HepG2 (cell line): ENCODE measurements around the gene EPSTI1. TPM values are rescaled to one million over a fixed set of nuclear protein-coding genes. Genes with fewer than 3 reads are reported as not detected.

ENCODE experiments used
- ATAC-seq: fragments of 200-7000 bp; cut with Tn5 transposase; 3 replicates; pipeline ENCODE4 v1.9.1; 2020; ENCODE audit warnings: mild to moderate bottlenecking, moderate library complexity
- BruUV-seq: library from RNA; stranded (reverse); fragments of 400-500 nt; replicated peaks from 2 replicates; lab custom pipeline; 2021; lab: Mats Ljungman, UMichigan
- CTCF ChIA-PET: fragments of 300-600 bp; formaldehyde crosslinking; extraction: SDS; loops from one replicate; lab custom pipeline; 2021; ENCODE audit warnings: low total read pairs, inconsistent platforms, low intra/inter-chr PET ratio; lab: Yijun Ruan, JAX
- POLR2A ChIA-PET: fragments of 350-600 bp; sonication (Branson Sonifier 250); formaldehyde crosslinking; loops from one replicate; lab custom pipeline; 2020; ENCODE audit warnings: antibody characterized with exemption, inconsistent platforms; lab: Yijun Ruan, JAX
- DNase-seq: peaks from one replicate; pipeline ENCODE4 v3.0.0-alpha.2; 2015; ENCODE audit warnings: low spot score
- FAIRE-seq: peaks from 3 replicates; lab custom pipeline; 2011; peaks lifted over from hg19 to GRCh38; lab: Jason Lieb, UNC
- H2AFZ ChIP-seq: one replicate; pipeline ENCODE4 v1.6.1; 2011; ENCODE audit warnings: low read length, inconsistent platforms
- H3K27ac ChIP-seq: fragments of 300-600 bp; 3 replicates; pipeline ENCODE4 v1.8.0; 2011; ENCODE audit warnings: mixed run types, mild to moderate bottlenecking, mixed read lengths, low read length, inconsistent platforms; ENCODE audit not compliant: insufficient read depth; ENCODE audit errors: extremely low read length
- H3K27me3 ChIP-seq, 2 experiments: fragments of 200-600 bp in 1 of 2; 2 replicates in 1 of 2; 3 replicates in 1 of 2; pipeline versions ENCODE4 v1.6.0 to v1.8.0; 2011; ENCODE audit warnings: low read length in 2 of 2, mild to moderate bottlenecking in 2 of 2, moderate library complexity in 2 of 2, inconsistent platforms in 1 of 2; ENCODE audit not compliant: insufficient read depth in 2 of 2, control insufficient read depth in 1 of 2
- H3K36me3 ChIP-seq, 2 experiments: fragments of 200-600 bp in 1 of 2; replicated peaks in 1 of 2; 2 replicates in 1 of 2; 3 replicates in 1 of 2; pipeline versions ENCODE4 v1.5.1 to v1.8.0; 2011; ENCODE audit warnings: low read length in 2 of 2, inconsistent platforms in 1 of 2; ENCODE audit not compliant: insufficient read depth in 2 of 2, control insufficient read depth in 1 of 2
- H3K4me1 ChIP-seq: 2 replicates; pipeline ENCODE4 v1.5.1; 2012; ENCODE audit warnings: low read length, inconsistent platforms; ENCODE audit not compliant: insufficient read depth
- H3K4me2 ChIP-seq: 2 replicates; pipeline ENCODE4 v1.6.0; 2011; ENCODE audit warnings: low read depth, low read length, inconsistent platforms
- H3K4me3 ChIP-seq, 3 experiments: fragments of 200-600 bp in 1 of 3; sonication (generic), shearing (Covaris generic) in 1 of 3; replicated peaks in 1 of 3; 2 replicates each; pipeline ENCODE4 v1.5.1; 2011 to 2016; ENCODE audit warnings: low read length in 3 of 3, inconsistent platforms in 2 of 3, low read depth in 2 of 3, mild to moderate bottlenecking in 2 of 3, control low read depth in 1 of 3, mixed read lengths in 1 of 3; ENCODE audit not compliant: insufficient read depth in 1 of 3
- H3K79me2 ChIP-seq: one replicate; pipeline ENCODE4 v1.6.1; 2011; ENCODE audit warnings: low read length, inconsistent platforms; ENCODE audit not compliant: insufficient read depth
- H3K9ac ChIP-seq: 2 replicates; pipeline ENCODE4 v1.6.0; 2011; ENCODE audit warnings: mild to moderate bottlenecking, low read depth, low read length, inconsistent platforms; ENCODE audit not compliant: insufficient read depth
- H3K9me3 ChIP-seq: 2 replicates; pipeline ENCODE4 v1.5.1; 2012; ENCODE audit warnings: mild to moderate bottlenecking, low read length
- H4K20me1 ChIP-seq: 2 replicates; pipeline ENCODE4 v1.6.0; 2011; ENCODE audit warnings: inconsistent platforms, mild to moderate bottlenecking, low read length, moderate library complexity; ENCODE audit not compliant: insufficient read depth
- BCLAF1 ChIP-seq: fragments of 450-650 bp; IDR thresholded peaks from 2 replicates; pipeline ENCODE4 v1.6.1; 2017; ENCODE audit warnings: mild to moderate bottlenecking
- CCDC6 ChIP-seq: sonication (generic); formaldehyde crosslinking; IDR thresholded peaks from 2 replicates; pipeline ENCODE4 v1.8.1; 2022; ENCODE audit warnings: mild to moderate bottlenecking, missing genetic modification reagents, moderate library complexity
- CEBPB ChIP-seq: IDR thresholded peaks from 2 replicates; pipeline ENCODE4 v1.6.1; 2011; ENCODE audit warnings: low read depth, low read length, improper control_type of control experiment, borderline replicate concordance
- GTF2F1 ChIP-seq: fragments of 150-350 bp; IDR thresholded peaks from 2 replicates; pipeline ENCODE4 v1.6.1; 2014; ENCODE audit warnings: low read length
- HOXA9 ChIP-seq: sonication (generic); formaldehyde crosslinking; IDR thresholded peaks from 2 replicates; pipeline ENCODE4 v1.8.1; 2022; ENCODE audit warnings: missing genetic modification reagents, mild to moderate bottlenecking, moderate library complexity, borderline replicate concordance
- MIER3 ChIP-seq: IDR thresholded peaks from 2 replicates; pipeline ENCODE4 v1.6.1; 2016; ENCODE audit warnings: missing compliant biosample characterization, borderline replicate concordance
- RORA ChIP-seq: sonication (generic); formaldehyde crosslinking; IDR thresholded peaks from 2 replicates; pipeline ENCODE4 v1.5.0; 2020; ENCODE audit warnings: mild to moderate bottlenecking, missing genetic modification reagents, moderate library complexity
- SRF ChIP-seq: IDR thresholded peaks from 2 replicates; pipeline ENCODE4 v1.6.1; 2011; ENCODE audit warnings: mild to moderate bottlenecking, low read depth, low read length, moderate library complexity
- XBP1 ChIP-seq: sonication (generic); formaldehyde crosslinking; IDR thresholded peaks from 2 replicates; pipeline ENCODE4 v1.5.0; 2020; ENCODE audit warnings: missing genetic modification reagents
- YY1 ChIP-seq: IDR thresholded peaks from 2 replicates; pipeline ENCODE4 v1.6.1; 2011; ENCODE audit warnings: low read length, low read depth, moderate library complexity, mild to moderate bottlenecking; ENCODE audit not compliant: insufficient read depth, insufficient replicate concordance
- ZFP1 ChIP-seq: IDR thresholded peaks from 2 replicates; pipeline ENCODE4 v1.6.1; 2016
- ZFP91 ChIP-seq: sonication (generic); formaldehyde crosslinking; IDR thresholded peaks from 2 replicates; pipeline ENCODE4 v1.9.0; 2022; ENCODE audit warnings: missing genetic modification reagents, mild to moderate bottlenecking, borderline replicate concordance
- ZNF121 ChIP-seq: sonication (generic); formaldehyde crosslinking; IDR thresholded peaks from 2 replicates; pipeline ENCODE4 v1.5.0; 2020; ENCODE audit warnings: mild to moderate bottlenecking, missing genetic modification reagents
- ZNF354B ChIP-seq: sonication (generic); formaldehyde crosslinking; IDR thresholded peaks from 2 replicates; pipeline ENCODE4 v1.8.0; 2022; ENCODE audit warnings: mild to moderate bottlenecking, missing genetic modification reagents
- ZNF576 ChIP-seq: sonication (generic); formaldehyde crosslinking; IDR thresholded peaks from 2 replicates; pipeline ENCODE4 v1.4.0; 2020; ENCODE audit warnings: mild to moderate bottlenecking, missing genetic modification reagents
- ZNF614 ChIP-seq: IDR thresholded peaks from 2 replicates; pipeline ENCODE4 v1.6.1; 2018; ENCODE audit warnings: missing biosample characterization, missing genetic modification reagents, inconsistent platforms, borderline replicate concordance
- WGBS: methylation state at CpG from one replicate; pipeline ENCODE4 v1.1.6; 2017; ENCODE audit warnings: low lambda C conversion rate; 5-methylcytosine and 5-hydroxymethylcytosine counted together
- in situ Hi-C: cut with HindIII; loops from 2 replicates; pipeline ENCODE4 v1.10.0; 2017; ENCODE audit warnings: low pct_unique_long_range_greater_than_20kb; ENCODE audit not compliant: extremely low pct_ligation_motif_present
- intact Hi-C: fragments of 100-400 bp; cut with micrococcal nuclease; formaldehyde crosslinking; loops from one replicate; pipeline ENCODE4 v1.10.0; 2022; ENCODE audit not compliant: unreplicated experiment
- polyA plus RNA-seq, 8 experiments: library from polyadenylated mRNA; depleted of rRNA in 3 of 8; stranded (reverse) in 7 of 8; unstranded in 1 of 8; fragments of >200 nt; fragmentation: Illumina TruSeq in 4 of 8; extraction: Trizol in 4 of 8; gene quantifications; 2 replicates each; pipeline versions ENCODE4 v1.2.1 to v1.2.3, GENCODE V29; 2011 to 2016; ENCODE audit warnings: low read depth in 4 of 8, missing spikeins in 1 of 8, mixed read lengths in 1 of 8; ENCODE audit not compliant: insufficient read depth in 1 of 8
- total RNA-seq, 5 experiments: library from RNA; depleted of rRNA; stranded (reverse); fragments of >200 nt; fragmentation: Illumina TruSeq; extraction: Trizol; gene quantifications; 2 replicates each; pipeline ENCODE4 v1.2.3, GENCODE V29; 2016; ENCODE audit warnings: low read depth in 1 of 5

Gene EPSTI1
- total and polyA plus RNA-seq, 2 of the 13 experiments (the other 11 are each of a cell fraction or from before 2014, with no cell fraction given), result 0.03 TPM; not detected in 1

- ChIA-PET POLR2A (no interaction called here), CTCF (no interaction called here)
- in situ Hi-C loops (no loop called here), intact Hi-C loops (loop anchor here (5.0 kb wide), 1 partner anchor 48 kb away; no protein-coding TSS in a partner anchor)
- no TSS peak for BruUV-seq
- Histone ChIP-seq H3K27ac (no peak overlapping the region), H3K4me2 (no peak overlapping the region), H3K79me2 (no peaks in the 10 kb centered on the region), H3K4me1 (peaks cover 31% of the 10 kb centered on the region), H3K9ac (no peak overlapping the region), H2AFZ (no peak overlapping the region), H3K4me3 (no peak overlapping the region), H4K20me1 (no peaks in the 10 kb centered on the region), H3K36me3 (no peaks in the 10 kb centered on the region), H3K9me3 (no peaks in the 10 kb centered on the region), H3K27me3 (no peaks in the 10 kb centered on the region)
- ATAC-seq, result no peak
- FAIRE-seq, result no peak
- WGBS, result 0% methylated on average over 1 of the region's 1 CpG
- TF ChIP-seq GTF2F1, result no peak
- peak; percentile 52; the same call in 1 of the 2 replicates for TF ChIP-seq CEBPB
- no peak for DNase-seq
Observed at GRCh38 chr13:43009506-43009905, 17.5 kb upstream of the EPSTI1 start.

GRCh38 chr13:43008596-43008995 is 16.6 kb upstream of the EPSTI1 start:
- H3K4me1 ChIP-seq, result peaks cover 34% of the 10 kb centered on the region
- no peak overlapping the region for H3K27ac ChIP-seq
- no peak overlapping the region for H2AFZ ChIP-seq
- no peak overlapping the region for H3K4me2 ChIP-seq
- no peaks in the 10 kb centered on the region for H3K79me2 ChIP-seq
- no peaks in the 10 kb centered on the region for H3K27me3 ChIP-seq
- ATAC-seq, result no peak
- intact Hi-C loops (loop anchor here (5.0 kb wide), 1 partner anchor 49 kb away; no protein-coding TSS in a partner anchor), in situ Hi-C loops (no loop called here)
- no peaks in the 10 kb centered on the region for H3K9me3 ChIP-seq
- no peak for FAIRE-seq
- no peaks in the 10 kb centered on the region for H4K20me1 ChIP-seq
- no peak overlapping the region for H3K4me3 ChIP-seq
- 71% methylated on average over 3 of the region's 3 CpGs for WGBS
- CTCF ChIA-PET, result no interaction called here
- no peak for DNase-seq
- POLR2A ChIA-PET, result no interaction called here
- BruUV-seq, result no TSS peak
- H3K36me3 ChIP-seq, result no peaks in the 10 kb centered on the region
- H3K9ac ChIP-seq, result no peak overlapping the region
- no peak for TF ChIP-seq BCLAF1
- TF ChIP-seq ZNF121 (CRISPR knock-in tag), result no peak
- TF ChIP-seq XBP1 (CRISPR knock-in tag), result no peak
- TF ChIP-seq MIER3, result no peak
- no peak for TF ChIP-seq YY1
- no peak for TF ChIP-seq HOXA9 (CRISPR knock-in tag)
- TF ChIP-seq ZNF614 (CRISPR knock-in tag), result no peak
- no peak for TF ChIP-seq ZNF576 (CRISPR knock-in tag)
- TF ChIP-seq ZFP1 (CRISPR knock-in tag), result no peak
- no peak for TF ChIP-seq CCDC6 (CRISPR knock-in tag)
- TF ChIP-seq ZNF354B (CRISPR knock-in tag), result no peak
- no peak for TF ChIP-seq RORA (CRISPR knock-in tag)
- no peak for TF ChIP-seq SRF
- no peak for TF ChIP-seq ZFP91
